WI38 (cell line): ENCODE data around the gene RPL39L.

ENCODE experiments used
- H3K4me3 ChIP-seq: 2 replicates; pipeline ENCODE4 v1.5.1; 2011; ENCODE audit warnings: low read depth, mild to moderate bottlenecking, control low read depth, low read length
- CTCF ChIP-seq: IDR thresholded peaks from 2 replicates; pipeline ENCODE4 v1.5.1; 2012; ENCODE audit warnings: low read depth, mild to moderate bottlenecking, control low read depth, low read length

Gene RPL39L

DNA sequence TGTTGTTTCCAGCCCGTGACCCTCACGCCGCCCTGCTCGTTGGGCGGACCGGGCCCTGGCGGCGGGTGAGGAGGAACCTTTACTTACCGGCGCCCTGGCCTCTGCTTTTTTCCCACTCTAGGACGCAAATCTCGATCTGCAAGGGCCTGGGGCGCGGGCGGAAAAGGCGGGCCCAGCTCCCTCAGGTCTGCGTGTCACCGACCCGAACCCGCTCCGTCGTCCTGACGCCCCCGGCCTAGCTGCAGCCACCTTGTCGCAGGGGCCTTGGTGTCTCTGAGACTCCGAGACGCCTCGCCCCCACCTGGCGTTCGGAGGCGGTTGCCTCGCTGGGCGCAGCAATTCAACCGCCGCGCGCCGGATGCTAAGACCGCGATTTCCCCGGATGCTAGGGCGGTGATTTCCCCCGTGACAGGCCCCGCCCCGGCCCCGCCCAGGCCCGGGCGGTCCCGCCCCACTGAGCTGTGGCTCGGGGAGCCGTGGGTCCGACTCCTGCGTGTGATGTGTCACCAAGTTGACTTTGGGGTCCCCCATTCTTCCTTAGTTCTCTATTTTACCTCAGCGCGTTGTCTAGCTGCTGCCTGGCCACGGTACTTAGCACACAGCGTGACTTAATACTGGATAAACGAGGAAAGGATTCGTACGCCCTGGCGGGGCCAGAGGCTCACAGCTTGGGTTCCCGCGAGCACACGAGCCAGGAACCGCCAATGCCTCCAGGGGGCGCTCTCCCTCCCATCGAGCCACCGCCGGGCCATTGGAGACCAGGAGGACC is at the start of gene RPL39L:
Gene RPL39L, minus strand, starts transcription at position 371 of the 769 bp plus-strand sequence. CDS start 18,196 bp downstream, outside the sequence.
- peak within 1 kb of the TSS; percentile 72 for H3K4me3 ChIP-seq
- TF ChIP-seq CTCF: peak; percentile 87

GRCh38 chr3:187188931-187189330 is 49.6 kb upstream of the RPL39L start:
- TF ChIP-seq CTCF: no peak
- no peak overlapping the region for H3K4me3 ChIP-seq

DNA sequence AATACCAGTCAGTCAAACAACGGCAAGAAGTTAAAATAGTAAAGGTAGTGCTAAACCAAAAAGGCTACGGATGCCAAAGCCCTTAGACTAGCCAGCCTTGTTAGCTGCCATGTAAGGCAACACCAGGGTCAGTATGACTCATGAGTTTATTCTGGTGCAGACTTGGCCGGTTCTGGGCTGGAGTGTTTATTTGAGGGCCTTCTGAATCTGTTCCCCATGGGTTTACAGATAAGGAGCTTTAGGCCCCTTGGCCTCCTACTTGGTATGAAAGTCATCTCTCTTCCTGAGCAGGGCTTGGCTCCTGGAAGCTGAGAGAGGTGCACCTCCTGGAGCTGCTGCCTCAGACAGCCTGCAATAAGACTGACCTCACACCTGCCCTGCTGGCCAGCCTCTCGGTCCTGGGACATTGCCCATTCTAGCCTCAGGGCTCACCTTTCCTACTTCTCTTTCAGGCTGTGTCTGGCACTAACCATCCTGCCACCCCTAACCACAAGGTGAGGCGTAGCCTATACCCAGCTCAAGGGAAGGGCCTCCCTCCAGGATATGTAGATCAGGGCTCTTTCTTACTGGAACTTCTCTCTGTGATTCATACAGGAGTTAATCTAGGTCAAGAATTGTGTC is 47.6 kb upstream of the RPL39L start:
- no peak for TF ChIP-seq CTCF
- no peak overlapping the region for H3K4me3 ChIP-seq

DNA sequence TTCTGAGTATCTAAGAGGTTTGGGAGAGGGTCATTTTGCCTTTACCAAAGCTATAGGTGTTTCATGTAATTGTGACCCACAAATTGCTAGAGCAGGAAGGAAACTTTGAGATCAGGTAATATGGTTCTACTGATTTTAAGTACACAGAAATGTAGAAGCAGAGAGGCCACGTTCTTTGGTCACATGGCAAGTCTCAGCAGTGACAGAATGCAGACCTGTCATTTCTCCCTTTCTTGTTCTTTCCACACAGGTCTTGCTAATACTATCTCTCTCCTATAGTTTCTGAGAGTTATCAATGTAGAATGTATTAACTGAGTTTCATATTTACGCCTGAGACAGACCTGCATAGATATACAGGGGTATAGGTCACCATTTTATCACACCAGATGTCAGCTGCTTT is 47.1 kb upstream of the RPL39L start:
- no peak overlapping the region for H3K4me3 ChIP-seq
- TF ChIP-seq CTCF: no peak

- no peak overlapping the region for H3K4me3 ChIP-seq
- no peak for TF ChIP-seq CTCF
Observed at GRCh38 chr3:187185759-187186158, 46.5 kb upstream of the RPL39L start.

DNA sequence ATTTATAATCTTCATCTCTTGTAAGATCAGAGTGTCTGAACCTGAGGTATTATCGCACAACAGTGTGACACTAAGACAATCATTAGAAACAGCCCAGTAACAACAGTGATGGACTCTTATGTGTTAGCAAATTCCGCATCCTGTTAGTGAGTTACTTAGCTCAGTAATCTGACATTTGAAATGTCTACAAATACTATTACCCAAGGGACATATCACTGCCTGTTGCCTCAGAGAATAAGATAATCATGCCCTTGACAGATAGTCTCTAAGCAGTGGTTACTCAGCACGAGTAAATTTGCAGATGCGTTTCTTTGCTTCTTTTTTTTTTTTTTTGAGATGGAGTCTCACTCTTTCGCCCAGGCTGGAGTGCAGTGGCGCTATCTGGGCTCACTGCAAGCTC is 44.6 kb upstream of the RPL39L start:
- no peak for TF ChIP-seq CTCF
- no peak overlapping the region for H3K4me3 ChIP-seq

GRCh38 chr3:187183210-187183862 is 44.0 kb upstream of the RPL39L start:
- TF ChIP-seq CTCF: no peak
- H3K4me3 ChIP-seq: no peak overlapping the region
